ENCODE measurements around the gene MAGI2.

- TF ChIP-seq EZH2phosphoT487 (IDR thresholded peaks at IDR 0.05; ENCODE audit: insufficient read depth, low read depth), result no peak
- TF ChIP-seq EZH2 (IDR thresholded peaks at IDR 0.05; ENCODE audit: insufficient read depth, poor library complexity, severe bottlenecking), result no peak
These were observed 1036.2 kb downstream of the MAGI2 start for GRCh38 chr7:78417180-78417853.
